ENCODE results near the gene LY9. TPM values are rescaled to one million over a fixed set of nuclear protein-coding genes. Genes with fewer than 3 reads are reported as not detected.

Gene LY9
- total RNA-seq, 2 experiments from 2014 or later = 19.5 to 19.6 TPM

DNA sequence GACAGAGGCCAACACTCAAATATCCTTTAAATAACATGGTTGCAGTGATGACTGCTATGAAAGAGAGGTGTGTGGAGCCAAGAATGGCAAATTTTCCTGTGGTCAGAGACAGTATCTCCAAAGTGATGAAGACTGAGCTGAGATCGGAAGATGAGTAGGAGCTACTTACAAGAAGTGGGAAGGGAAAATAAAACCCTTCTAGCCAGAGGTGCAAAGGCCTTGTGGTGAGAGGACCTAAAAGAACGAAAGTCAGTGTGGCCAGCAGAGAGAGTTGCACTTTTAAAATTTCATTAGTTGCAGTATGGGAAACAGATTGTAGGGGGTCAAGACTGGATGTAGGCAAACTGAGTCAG, 39.1 kb upstream of the LY9 start:
- Mint-ChIP-seq H3K27me3 (ENCODE audit: low read depth) (no peaks in the 10 kb centered on the region), H3K4me1 (ENCODE audit: low read depth) (peaks cover 59% of the 10 kb centered on the region), H3K4me3 (no peak overlapping the region), H3K27ac (peak overlapping the region; percentile 87), H3K9me3 (peaks cover 6% of the 10 kb centered on the region), H3K36me3 (ENCODE audit: low read depth) (peaks cover 25% of the 10 kb centered on the region)
- no peak for DNase-seq
- CTCF ChIA-PET = interaction anchor here (0.7 to 4.9 kb wide), 5 partner anchors 10 to 75 kb away, joined by 3 to 30 read pairs (median 3); no protein-coding TSS in a partner anchor
- intact Hi-C loops (cut with micrococcal nuclease) = loop anchor here (1.0 kb wide), 1 partner anchor 10 kb away; no protein-coding TSS in a partner anchor

DNA sequence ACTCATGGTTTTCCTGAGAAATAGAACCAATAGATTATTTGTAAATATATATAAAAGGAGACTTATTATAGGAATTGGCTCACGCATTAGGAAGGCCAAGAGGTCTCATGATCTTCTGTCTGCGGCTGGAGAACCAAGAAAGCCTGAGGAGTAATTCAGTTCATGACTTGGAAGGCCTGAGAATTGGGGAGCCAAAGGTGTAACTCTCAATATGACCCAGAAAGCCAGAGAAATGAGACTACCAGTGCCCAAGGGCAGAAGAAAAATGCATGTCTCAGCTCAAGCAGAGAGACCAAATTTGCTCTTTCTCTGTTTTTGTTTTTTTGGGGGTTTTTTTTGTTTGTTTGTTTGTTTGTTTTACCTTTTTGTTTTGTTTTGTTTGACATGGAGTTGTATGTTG, 37.5 kb upstream of the LY9 start:
- Mint-ChIP-seq H3K4me3 (no peak overlapping the region), H3K27me3 (ENCODE audit: low read depth) (no peaks in the 10 kb centered on the region), H3K4me1 (ENCODE audit: low read depth) (peaks cover 47% of the 10 kb centered on the region), H3K27ac (no peak overlapping the region), H3K36me3 (ENCODE audit: low read depth) (peaks cover 13% of the 10 kb centered on the region), H3K9me3 (peaks cover 6% of the 10 kb centered on the region)
- intact Hi-C loops (cut with micrococcal nuclease) = no loop called here
- DNase-seq = no peak
- CTCF ChIA-PET = interaction anchor here (0.6 to 4.9 kb wide), 2 partner anchors 8 to 312 kb away, joined by 4 to 30 read pairs; no protein-coding TSS in a partner anchor

DNA sequence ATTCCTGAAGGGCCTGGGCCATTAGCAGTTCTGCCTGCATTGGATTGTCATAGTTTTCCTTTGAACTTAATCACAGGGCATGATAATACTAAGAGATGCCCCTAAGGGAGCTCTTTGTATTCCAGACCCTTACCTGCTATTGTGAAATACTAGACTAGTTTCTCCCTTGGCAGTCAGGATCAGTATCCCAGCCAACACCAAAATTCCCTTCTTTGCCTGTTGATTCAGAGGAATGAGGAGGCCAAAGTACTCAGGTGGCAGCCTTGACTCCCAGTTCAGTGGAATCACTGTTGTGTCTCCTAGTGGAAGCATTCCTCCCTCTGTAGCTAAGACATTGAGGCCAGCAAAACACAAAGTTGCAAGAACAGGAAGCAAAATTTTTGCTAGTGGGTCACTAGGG, 36.2 kb upstream of the LY9 start:
- H3K9me3 Mint-ChIP-seq = peaks cover 6% of the 10 kb centered on the region
- H3K4me1 Mint-ChIP-seq (ENCODE audit: low read depth) = peaks cover 47% of the 10 kb centered on the region
- H3K27me3 Mint-ChIP-seq (ENCODE audit: low read depth) = no peaks in the 10 kb centered on the region
- intact Hi-C loops (cut with micrococcal nuclease) = no loop called here
- no peak overlapping the region for H3K27ac Mint-ChIP-seq
- CTCF ChIA-PET = interaction anchor here (1.2 kb wide), 1 partner anchor 8 kb away, joined by 3 read pairs; no protein-coding TSS in a partner anchor
- peaks cover 3% of the 10 kb centered on the region for H3K36me3 Mint-ChIP-seq (ENCODE audit: low read depth)
- no peak overlapping the region for H3K4me3 Mint-ChIP-seq
- no peak for DNase-seq

GRCh38 chr1:160761046-160761445, 34.9 kb upstream of the LY9 start:
- peaks cover 6% of the 10 kb centered on the region for H3K9me3 Mint-ChIP-seq
- H3K27ac Mint-ChIP-seq = no peak overlapping the region
- no peak for DNase-seq
- H3K36me3 Mint-ChIP-seq (ENCODE audit: low read depth) = peaks cover 3% of the 10 kb centered on the region
- intact Hi-C loops (cut with micrococcal nuclease) = no loop called here
- H3K27me3 Mint-ChIP-seq (ENCODE audit: low read depth) = no peaks in the 10 kb centered on the region
- H3K4me3 Mint-ChIP-seq = no peak overlapping the region
- H3K4me1 Mint-ChIP-seq (ENCODE audit: low read depth) = peaks cover 44% of the 10 kb centered on the region
- CTCF ChIA-PET = interaction anchor here (0.6 kb wide), 1 partner anchor 49 kb away, joined by 3 read pairs; no protein-coding TSS in a partner anchor

DNA sequence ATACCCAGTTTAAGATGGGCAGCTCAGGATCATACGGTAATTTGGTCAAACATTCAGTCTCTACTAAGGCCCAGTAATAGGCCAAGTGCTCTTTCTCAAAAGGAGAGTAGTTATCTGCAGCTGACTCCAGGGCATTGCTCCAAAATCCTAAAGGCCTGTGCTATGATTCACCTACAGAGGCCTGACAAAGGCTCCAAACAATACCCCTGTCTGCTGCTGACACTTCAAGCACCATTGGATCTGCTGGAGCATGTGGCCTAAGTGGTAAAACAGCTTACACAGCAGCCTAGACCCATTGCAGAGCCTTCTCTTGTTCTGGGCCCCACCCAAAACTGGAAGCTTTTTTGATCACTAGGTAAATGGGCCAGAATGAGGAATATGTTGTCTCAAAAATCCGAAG, 34.1 kb upstream of the LY9 start:
- H3K27ac Mint-ChIP-seq = no peak overlapping the region
- no peak for DNase-seq
- peaks cover 42% of the 10 kb centered on the region for H3K4me1 Mint-ChIP-seq (ENCODE audit: low read depth)
- intact Hi-C loops (cut with micrococcal nuclease) = no loop called here
- peaks cover 2% of the 10 kb centered on the region for H3K9me3 Mint-ChIP-seq
- CTCF ChIA-PET = interaction anchor here (0.6 to 1.0 kb wide), 2 partner anchors 23 to 50 kb away, joined by 3 read pairs; partner anchors contain the start of gene SLAMF7
- H3K27me3 Mint-ChIP-seq (ENCODE audit: low read depth) = no peaks in the 10 kb centered on the region
- peaks cover 3% of the 10 kb centered on the region for H3K36me3 Mint-ChIP-seq (ENCODE audit: low read depth)
- H3K4me3 Mint-ChIP-seq = no peak overlapping the region

DNA sequence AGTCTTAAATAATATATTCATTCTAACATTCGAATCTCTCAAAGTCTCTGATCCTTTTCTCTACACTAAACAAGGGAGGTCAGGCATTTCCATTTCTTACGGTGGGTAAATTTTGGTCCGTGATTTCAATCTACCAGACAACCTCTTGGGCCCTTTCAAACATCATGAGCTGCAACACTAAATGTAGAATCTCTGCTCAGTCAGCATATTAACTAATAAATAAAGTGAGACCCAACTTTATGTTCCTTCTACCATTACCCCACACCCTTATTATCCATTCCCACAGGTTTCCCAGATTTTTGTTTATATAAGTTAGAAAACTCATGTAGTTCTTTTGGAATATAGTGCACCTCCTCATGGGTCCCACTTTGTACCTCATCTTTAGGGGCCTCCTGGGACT, 32.0 kb upstream of the LY9 start:
- peaks cover 3% of the 10 kb centered on the region for H3K36me3 Mint-ChIP-seq (ENCODE audit: low read depth)
- no peaks in the 10 kb centered on the region for H3K27me3 Mint-ChIP-seq (ENCODE audit: low read depth)
- CTCF ChIA-PET = interaction anchor here (1.0 to 1.2 kb wide), 2 partner anchors 38 to 101 kb away, joined by 4 read pairs; no protein-coding TSS in a partner anchor
- intact Hi-C loops (cut with micrococcal nuclease) = no loop called here
- H3K9me3 Mint-ChIP-seq = peaks cover 2% of the 10 kb centered on the region
- H3K4me1 Mint-ChIP-seq (ENCODE audit: low read depth) = peaks cover 47% of the 10 kb centered on the region
- DNase-seq = no peak
- peak overlapping the region; percentile 3 for H3K27ac Mint-ChIP-seq
- H3K4me3 Mint-ChIP-seq = no peak overlapping the region

- DNase-seq = peak; percentile 77
- CTCF ChIA-PET = interaction anchor here (0.6 to 6.2 kb wide), 40 partner anchors 8 to 339 kb away, joined by 3 to 174 read pairs (median 8); partner anchors contain the start of genes CD48, ITLN2, LY9 and SLAMF7
- Mint-ChIP-seq H3K9me3 (no peaks in the 10 kb centered on the region), H3K4me1 (ENCODE audit: low read depth) (peaks cover 64% of the 10 kb centered on the region), H3K27me3 (ENCODE audit: low read depth) (no peaks in the 10 kb centered on the region), H3K36me3 (ENCODE audit: low read depth) (peaks cover 2% of the 10 kb centered on the region), H3K27ac (peak overlapping the region; percentile 99), H3K4me3 (peak overlapping the region; percentile 79)
- intact Hi-C loops (cut with micrococcal nuclease) = loop anchor here (1.0 to 2.0 kb wide), 10 partner anchors 11 to 339 kb away; partner anchors contain the start of gene LY9
Measured at GRCh38 chr1:160767395-160768294, 28.3 kb upstream of the LY9 start.

DNA sequence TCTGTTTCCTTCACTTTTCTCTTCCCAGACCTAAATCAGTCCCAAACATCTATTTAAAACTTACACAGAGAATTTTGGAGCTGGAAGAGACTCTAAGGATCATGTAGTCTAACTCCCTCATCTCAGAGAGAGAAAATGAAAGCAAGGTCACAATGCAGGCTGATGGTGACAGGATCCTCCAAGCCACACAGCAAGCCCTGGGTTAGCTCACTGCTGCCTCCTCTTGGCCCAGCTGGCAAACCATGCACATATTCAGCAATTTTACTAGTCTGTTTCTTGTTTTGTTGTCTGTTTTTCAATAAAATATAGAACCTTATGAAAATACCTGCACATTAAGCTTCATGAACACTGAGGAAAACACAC, 27.7 kb upstream of the LY9 start:
- intact Hi-C loops (cut with micrococcal nuclease) = loop anchor here (1.0 kb wide), 2 partner anchors 41 to 93 kb away; no protein-coding TSS in a partner anchor
- CTCF ChIA-PET = interaction anchor here (0.6 to 6.2 kb wide), 45 partner anchors 9 to 340 kb away, joined by 3 to 174 read pairs (median 7); partner anchors contain the start of genes CD48, ITLN2, LY9 and SLAMF7
- H3K4me1 Mint-ChIP-seq (ENCODE audit: low read depth) = peaks cover 68% of the 10 kb centered on the region
- H3K9me3 Mint-ChIP-seq = no peaks in the 10 kb centered on the region
- peak overlapping the region; percentile 99 for H3K27ac Mint-ChIP-seq
- peak overlapping the region; percentile 79 for H3K4me3 Mint-ChIP-seq
- H3K36me3 Mint-ChIP-seq (ENCODE audit: low read depth) = peaks cover 2% of the 10 kb centered on the region
- H3K27me3 Mint-ChIP-seq (ENCODE audit: low read depth) = no peaks in the 10 kb centered on the region
- peak; percentile 96 for DNase-seq

- Mint-ChIP-seq H3K36me3 (ENCODE audit: low read depth) (no peaks in the 10 kb centered on the region), H3K9me3 (no peaks in the 10 kb centered on the region), H3K4me1 (ENCODE audit: low read depth) (peaks cover 85% of the 10 kb centered on the region), H3K4me3 (no peak overlapping the region), H3K27me3 (ENCODE audit: low read depth) (no peaks in the 10 kb centered on the region), H3K27ac (peak overlapping the region; percentile 85)
- CTCF ChIA-PET = interaction anchor here (0.7 to 8.8 kb wide), 16 partner anchors 16 to 222 kb away, joined by 3 to 115 read pairs (median 4); partner anchors contain the start of genes ITLN2 and LY9
- no peak for DNase-seq
- intact Hi-C loops (cut with micrococcal nuclease) = no loop called here
Measured at GRCh38 chr1:160772331-160772730, 23.6 kb upstream of the LY9 start.

GRCh38 chr1:160773093-160773492, 22.9 kb upstream of the LY9 start:
- H3K4me1 Mint-ChIP-seq (ENCODE audit: low read depth) = peaks cover 83% of the 10 kb centered on the region
- CTCF ChIA-PET = interaction anchor here (1.1 to 8.8 kb wide), 10 partner anchors 17 to 180 kb away, joined by 3 to 115 read pairs (median 6); partner anchors contain the start of genes ITLN2 and LY9
- no peaks in the 10 kb centered on the region for H3K27me3 Mint-ChIP-seq (ENCODE audit: low read depth)
- intact Hi-C loops (cut with micrococcal nuclease) = loop anchor here (1.0 kb wide), 1 partner anchor 92 kb away; no protein-coding TSS in a partner anchor
- H3K27ac Mint-ChIP-seq = peak overlapping the region; percentile 81
- no peaks in the 10 kb centered on the region for H3K36me3 Mint-ChIP-seq (ENCODE audit: low read depth)
- H3K9me3 Mint-ChIP-seq = no peaks in the 10 kb centered on the region
- no peak for DNase-seq
- H3K4me3 Mint-ChIP-seq = no peak overlapping the region

DNA sequence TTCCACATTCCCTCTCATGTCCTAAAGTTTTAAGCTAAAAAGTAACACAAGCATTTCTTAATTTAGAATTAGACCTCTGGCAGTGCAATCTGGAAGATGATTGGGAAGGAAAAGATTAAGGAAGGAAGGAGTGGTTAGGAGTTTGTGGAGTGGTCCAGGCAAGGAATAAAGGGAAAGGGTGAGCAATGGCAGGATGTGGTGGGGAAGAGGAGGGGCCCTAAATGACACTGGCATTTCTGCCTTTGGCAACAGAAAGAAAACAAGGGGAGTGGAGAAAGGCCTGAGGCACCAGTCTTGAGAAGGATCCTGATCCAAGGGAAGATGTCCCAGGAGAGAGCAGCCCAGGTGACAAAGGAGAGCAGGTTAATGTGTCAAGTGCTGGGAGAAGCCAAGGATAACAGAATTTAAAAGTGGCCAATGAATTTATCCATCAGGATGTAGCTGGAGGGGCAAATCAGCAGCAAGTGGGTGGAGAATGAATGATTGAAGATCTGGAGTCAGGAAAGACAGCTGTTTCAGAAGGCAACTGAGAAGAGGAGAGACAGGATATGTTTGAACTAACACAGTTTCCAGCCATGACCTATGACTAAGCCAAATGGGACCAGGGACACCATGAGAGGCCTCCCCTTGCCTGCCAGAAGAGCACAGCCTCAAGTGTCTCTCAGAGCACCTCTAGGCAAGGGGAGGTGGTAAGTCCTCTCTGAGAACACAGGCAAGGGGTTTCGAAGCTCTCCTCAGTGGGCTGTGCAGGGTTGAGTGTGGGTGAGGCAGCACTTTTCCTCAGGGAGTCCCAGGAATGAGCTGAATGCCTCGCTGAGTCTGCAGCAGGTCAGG, 20.9 kb upstream of the LY9 start:
- H3K27ac Mint-ChIP-seq = peak overlapping the region; percentile 52
- no peaks in the 10 kb centered on the region for H3K36me3 Mint-ChIP-seq (ENCODE audit: low read depth)
- DNase-seq = peak; percentile 60
- peak overlapping the region; percentile 25 for H3K4me3 Mint-ChIP-seq
- H3K27me3 Mint-ChIP-seq (ENCODE audit: low read depth) = no peaks in the 10 kb centered on the region
- peaks cover 67% of the 10 kb centered on the region for H3K4me1 Mint-ChIP-seq (ENCODE audit: low read depth)
- CTCF ChIA-PET = interaction anchor here (0.6 to 8.8 kb wide), 15 partner anchors 16 to 215 kb away, joined by 3 to 115 read pairs (median 7); partner anchors contain the start of genes ITLN2 and LY9
- H3K9me3 Mint-ChIP-seq = no peaks in the 10 kb centered on the region
- intact Hi-C loops (cut with micrococcal nuclease) = loop anchor here (5.0 kb wide), 2 partner anchors 37 to 217 kb away; no protein-coding TSS in a partner anchor
